Lower leg skin (tissue), 3 donors: ENCODE results near the gene IRF2BP1.
"Not testable (repeated sequence)": the region's sequence is repeated elsewhere in the genome, so short reads cannot be mapped to it uniquely, and the experiment has no call there.

ENCODE experiments used
- POLR2A ChIP-seq, 2 donors: fragments of 450-650 bp; IDR thresholded peaks; one replicate each; pipeline ENCODE4 v1.6.1; 2016 to 2017; ENCODE audit warnings: antibody characterized with exemption in 2 of 2, mild to moderate bottlenecking in 1 of 2, moderate library complexity in 1 of 2
- TF ChIP-seq, protein P1 (sequence below), 3 donors: fragments of 450-650 bp; IDR thresholded peaks; one replicate each; pipeline ENCODE4 v1.5.1; 2016; ENCODE audit warnings: antibody characterized with exemption in 3 of 3, mild to moderate bottlenecking in 3 of 3, moderate library complexity in 2 of 3

DNA sequence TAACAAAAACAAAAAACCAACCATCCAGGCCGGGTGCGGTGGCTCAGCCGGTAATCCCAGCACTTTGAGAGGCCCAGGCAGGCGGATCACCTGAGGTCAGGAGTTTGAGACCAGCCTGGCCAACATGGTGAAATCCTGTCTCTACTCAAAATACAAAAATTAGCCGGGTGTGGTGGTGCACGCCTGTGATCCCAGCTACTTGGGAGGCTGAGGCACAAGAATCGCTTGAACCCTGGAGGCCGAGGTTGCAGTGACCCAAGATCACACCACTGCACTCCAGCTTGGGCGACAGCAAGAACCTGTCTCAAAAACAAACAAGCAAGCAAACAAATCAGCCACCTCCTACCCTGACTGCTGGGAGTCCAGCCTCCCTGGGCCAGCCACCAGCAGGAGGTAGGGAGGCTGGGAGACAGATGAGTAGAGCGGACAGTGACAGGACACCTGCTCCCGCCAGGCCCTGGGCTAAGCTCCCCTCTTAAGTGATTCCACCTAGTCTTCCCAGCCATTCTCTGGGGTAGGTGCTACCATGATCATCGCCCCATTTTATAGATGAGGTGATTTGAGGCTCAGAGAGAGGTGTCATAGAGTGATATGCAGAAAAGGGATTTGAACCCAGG, 10.2 kb upstream of the IRF2BP1 start:
- TF ChIP-seq, protein P1, sequence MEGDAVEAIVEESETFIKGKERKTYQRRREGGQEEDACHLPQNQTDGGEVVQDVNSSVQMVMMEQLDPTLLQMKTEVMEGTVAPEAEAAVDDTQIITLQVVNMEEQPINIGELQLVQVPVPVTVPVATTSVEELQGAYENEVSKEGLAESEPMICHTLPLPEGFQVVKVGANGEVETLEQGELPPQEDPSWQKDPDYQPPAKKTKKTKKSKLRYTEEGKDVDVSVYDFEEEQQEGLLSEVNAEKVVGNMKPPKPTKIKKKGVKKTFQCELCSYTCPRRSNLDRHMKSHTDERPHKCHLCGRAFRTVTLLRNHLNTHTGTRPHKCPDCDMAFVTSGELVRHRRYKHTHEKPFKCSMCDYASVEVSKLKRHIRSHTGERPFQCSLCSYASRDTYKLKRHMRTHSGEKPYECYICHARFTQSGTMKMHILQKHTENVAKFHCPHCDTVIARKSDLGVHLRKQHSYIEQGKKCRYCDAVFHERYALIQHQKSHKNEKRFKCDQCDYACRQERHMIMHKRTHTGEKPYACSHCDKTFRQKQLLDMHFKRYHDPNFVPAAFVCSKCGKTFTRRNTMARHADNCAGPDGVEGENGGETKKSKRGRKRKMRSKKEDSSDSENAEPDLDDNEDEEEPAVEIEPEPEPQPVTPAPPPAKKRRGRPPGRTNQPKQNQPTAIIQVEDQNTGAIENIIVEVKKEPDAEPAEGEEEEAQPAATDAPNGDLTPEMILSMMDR (IDR thresholded peaks at IDR 0.05) = not testable (repeated sequence)
- TF ChIP-seq POLR2A (IDR thresholded peaks at IDR 0.05) = not testable (repeated sequence)
